HG02938 (cell line): ENCODE data around the gene CT83.

ENCODE experiments used
- ATAC-seq: cut with Tn5 transposase; IDR thresholded peaks from one replicate; pipeline ENCODE4 v1.9.1; 2021; ENCODE audit warnings: mild to moderate bottlenecking, moderate library complexity; ENCODE audit not compliant: unreplicated experiment

The CT83 gene, protein sequence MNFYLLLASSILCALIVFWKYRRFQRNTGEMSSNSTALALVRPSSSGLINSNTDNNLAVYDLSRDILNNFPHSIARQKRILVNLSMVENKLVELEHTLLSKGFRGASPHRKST

DNA sequence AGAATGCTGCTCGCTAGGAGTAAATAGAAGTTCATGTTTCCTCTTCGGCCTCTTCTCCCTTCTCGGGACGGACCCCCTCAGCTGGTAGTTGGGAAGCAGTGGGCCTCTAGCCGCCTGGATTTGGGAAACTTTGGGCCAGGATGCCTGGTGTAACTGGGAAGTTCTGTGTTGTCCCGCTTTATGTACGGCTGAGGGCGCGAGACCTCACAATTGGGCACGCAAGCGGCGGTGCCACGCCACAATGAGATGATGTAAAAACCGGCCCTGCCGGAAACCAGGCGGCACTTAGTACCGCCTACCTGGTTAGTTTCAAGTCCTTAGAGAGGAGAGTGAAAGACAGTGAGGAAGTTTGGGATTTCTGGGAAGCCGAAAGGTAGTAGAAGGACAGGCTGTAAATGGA lies at the start of gene CT83:
Gene CT83 (minus strand): TSS at position 155 of the 400 bp plus-strand sequence. CDS start 120 bp downstream, at position 35.
- no peak for ATAC-seq

DNA sequence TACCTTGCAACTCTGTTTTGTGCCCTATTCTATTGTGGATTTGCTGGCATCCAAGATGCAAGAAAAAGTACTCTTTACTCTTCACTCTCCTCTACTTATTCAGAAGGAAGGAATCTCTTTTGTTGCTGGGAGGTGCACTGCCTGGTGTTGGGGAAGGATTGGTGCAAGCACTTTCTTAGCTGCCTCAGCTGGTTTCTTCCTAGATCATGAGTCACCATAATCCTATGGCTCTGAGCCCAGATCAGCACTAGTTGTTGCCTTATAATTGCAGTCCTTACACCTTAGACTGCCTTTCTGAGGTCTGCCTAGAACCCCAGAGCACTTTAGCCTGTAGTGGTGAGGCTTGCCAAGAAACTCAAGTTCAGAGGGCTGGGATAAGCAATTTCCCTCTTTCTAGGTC lies 37.0 kb upstream of the CT83 start:
- no peak for ATAC-seq

DNA sequence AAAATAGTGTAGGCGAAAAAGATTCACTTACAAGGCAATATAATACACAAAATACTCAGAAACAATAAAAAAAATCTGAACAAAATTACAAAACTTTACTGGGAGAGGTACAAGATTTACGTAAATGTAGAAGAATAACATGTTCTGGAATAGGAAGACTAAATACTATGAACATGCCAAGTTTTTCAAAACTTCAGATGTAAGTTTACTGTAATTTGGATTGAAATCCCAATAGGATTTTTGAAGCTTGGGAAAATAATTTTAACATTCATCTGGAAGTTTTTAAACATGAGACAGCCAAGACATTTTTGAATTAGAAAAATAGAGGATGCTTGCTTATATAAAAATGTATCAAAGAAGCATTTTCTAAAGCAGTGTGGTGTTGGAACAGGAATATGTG lies 30.5 kb upstream of the CT83 start:
- ATAC-seq = no peak

DNA sequence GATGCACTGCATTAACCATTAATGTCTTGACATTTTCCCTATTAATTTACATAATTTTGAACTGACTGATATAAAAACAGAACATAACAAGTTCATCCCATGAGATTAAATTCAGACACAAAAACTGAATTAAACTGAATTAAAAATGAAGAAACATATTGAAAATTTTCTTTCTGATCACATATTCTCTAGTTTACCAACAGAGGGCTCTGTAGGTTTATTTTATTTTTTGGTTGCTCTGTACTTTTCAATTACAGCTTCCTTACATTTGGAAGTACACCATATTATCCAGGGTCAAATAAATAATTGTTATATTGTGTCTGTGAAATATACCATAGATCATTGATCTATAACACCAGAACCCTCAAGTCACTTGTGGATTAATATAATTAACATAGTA lies 27.3 kb upstream of the CT83 start:
- no peak for ATAC-seq

DNA sequence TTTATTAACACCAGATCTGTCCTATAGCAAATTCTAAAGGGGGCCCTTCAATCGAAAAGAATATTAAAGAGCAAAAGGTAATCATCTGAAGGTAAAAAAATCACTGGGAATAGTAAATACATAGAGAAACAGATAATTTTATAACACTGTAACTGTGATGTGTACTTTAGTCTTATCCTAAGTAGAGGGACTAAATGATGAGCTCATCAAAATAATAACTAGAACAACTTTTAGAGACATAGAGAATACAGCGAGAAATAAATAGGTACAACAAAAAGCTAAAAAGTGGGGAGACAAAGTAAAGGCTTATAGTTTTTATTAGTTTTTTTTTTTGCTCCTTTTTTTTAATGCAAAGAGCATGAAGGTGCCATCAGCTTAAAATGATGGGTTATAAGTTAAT lies 17.3 kb upstream of the CT83 start:
- no peak for ATAC-seq

DNA sequence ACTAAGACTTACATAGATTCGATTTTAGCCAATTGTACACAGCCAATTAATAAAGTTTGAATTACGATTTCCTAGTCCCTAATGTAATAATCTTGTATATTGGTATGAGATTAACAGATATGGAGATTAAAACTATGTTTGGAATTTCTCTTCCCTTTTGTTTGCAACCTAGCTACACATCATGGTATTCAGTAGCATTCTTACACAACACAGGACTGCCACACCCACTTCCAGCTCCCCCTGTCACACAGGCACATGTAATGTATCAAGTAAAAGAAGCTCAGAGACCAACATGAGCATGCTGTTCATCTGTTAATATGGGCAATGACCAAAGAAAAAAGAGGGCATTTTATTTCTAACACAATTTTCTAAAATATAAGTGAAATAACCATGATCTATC lies 13.6 kb downstream of the CT83 start:
- ATAC-seq = no peak

DNA sequence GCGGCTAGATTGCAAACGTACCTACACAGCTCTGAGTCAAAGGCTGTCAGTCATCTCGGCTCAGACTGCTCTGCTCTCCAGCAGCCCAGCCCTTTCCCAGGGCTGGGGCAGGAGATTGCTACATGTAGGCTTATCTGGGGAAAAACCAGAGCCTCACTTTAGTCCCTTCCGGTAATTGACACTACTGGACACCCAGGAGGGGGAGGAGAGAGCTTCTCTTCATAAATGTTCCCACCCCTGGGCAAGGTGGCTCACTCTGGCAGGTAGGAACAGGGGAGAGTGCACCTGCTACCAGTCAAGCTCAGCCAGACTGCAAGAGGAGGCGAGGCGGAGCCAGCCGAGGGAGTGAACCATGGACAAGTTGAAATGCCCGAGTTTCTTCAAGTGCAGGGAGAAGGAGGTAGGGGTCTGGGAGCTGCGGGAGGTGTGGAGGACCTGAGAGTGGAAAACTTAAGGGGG lies 26.4 kb downstream of the CT83 start, which contains the start of gene SLC6A14:
Gene SLC6A14 (plus strand): TSS at position 249 of the 459 bp plus-strand sequence. CDS start 104 bp downstream, at position 353.
- no peak for ATAC-seq

DNA sequence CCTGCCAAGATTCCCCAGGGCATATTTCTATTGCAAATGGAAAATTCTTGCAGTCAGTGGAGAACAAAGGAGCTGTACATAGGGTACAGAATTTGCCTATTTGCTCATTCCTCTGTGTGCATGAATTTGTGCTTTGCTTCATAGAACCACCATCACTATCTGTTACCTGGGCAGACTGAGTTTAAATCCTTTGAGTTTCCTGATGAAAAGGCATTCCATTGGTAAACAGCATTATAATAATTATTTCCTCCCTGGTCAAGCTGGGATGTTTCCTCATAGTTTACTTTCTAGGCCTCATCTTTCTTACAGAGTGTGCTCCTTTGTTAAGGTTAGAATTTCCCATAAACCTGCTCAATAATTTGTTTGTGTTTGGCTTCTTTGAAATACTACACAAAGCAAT lies 27.2 kb downstream of the CT83 start:
- no peak for ATAC-seq

DNA sequence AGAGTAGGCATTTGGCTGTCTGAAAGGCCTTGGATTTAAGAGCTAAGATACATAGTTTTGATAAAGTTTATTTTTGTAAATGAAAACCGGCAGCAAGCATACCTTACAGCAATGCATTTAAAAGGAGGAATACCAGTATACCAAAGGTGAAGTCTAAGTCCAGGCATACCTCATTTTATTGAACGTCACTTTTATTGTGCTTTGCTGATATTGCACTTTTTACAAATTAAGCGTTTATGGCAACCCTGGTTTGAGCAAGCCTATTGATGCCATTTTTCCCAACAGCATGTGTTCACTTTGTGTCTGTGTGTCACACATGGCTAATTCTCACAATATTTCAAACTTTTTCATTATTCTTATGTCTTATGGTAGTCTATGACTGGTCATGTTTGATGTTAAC lies 34.8 kb downstream of the CT83 start:
- ATAC-seq = no peak

DNA sequence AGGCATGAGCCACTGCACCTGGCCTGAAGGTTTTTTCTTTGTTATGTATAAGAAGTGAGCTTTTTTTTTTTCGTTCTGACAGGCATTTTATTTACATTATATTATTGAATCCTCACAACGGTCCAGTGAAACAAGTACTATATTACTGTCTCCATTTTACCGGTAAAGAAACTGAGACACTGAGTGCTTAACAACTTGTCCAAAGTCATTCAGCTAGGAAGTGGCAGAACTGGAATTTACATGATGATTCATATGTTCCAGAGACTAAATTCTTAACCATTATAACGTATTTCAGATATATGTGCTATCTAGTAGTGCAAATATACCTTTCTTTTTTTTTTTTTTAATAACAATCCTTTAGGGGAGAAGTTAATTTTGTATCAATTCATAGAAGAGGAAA lies 44.8 kb downstream of the CT83 start:
- no peak for ATAC-seq

DNA sequence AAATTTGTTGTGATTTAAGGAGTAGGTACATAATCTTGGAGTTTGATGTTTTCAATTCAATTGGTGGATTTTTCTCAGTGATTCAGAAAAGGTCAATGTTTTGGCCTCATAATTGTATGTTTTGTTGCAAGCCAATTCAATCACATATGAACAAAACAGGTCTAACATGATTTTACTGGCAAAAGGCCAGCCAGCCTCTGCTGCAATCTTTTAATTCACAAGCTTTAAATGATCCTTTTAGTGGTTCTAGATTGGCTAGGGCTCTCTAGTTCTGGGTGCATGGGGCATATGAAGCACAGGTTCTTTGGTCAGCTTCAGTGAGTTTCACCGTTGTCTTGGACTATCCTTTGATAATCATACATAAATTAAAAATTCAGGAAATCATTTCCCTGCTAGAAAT lies 45.6 kb downstream of the CT83 start:
- no peak for ATAC-seq

DNA sequence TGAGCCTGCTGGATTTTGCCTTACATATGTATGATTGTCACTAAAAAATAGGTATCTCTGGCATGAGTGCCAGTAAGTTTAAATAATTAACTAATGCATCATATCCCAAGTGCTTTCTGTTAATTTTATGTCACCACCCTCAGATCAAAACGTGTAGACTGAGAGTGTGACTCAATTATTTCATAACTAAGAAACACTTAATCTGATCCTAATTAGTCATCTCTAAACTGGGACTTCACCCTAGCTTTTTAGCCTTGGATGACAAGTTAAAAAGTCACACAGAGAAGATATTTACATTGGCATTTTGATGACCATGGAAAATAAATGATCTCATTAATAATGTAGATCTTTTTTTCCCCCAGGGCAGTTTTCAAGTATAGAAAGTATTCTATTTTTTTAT lies 49.5 kb downstream of the CT83 start:
- ATAC-seq = no peak
